Panc1 (cell line): Measurements from ENCODE around the gene ATF7. TPM values are rescaled to one million over a fixed set of nuclear protein-coding genes. Genes with fewer than 3 reads are reported as not detected.
"Not testable (repeated sequence)": the region's sequence is repeated elsewhere in the genome, so short reads cannot be mapped to it uniquely, and the experiment has no call there.

Experiments used
- ATAC-seq: fragments of 200-7000 bp; cut with Tn5 transposase; 2 replicates; pipeline ENCODE4 v1.9.1; 2020; ENCODE audit warnings: mild to moderate bottlenecking, moderate library complexity
- BruUV-seq: library from RNA; stranded (reverse); fragments of 400-500 nt; replicated peaks from 2 replicates; lab custom pipeline; 2021; lab: Mats Ljungman, UMichigan
- CTCF ChIA-PET: fragments of 300-600 bp; sonication (Branson Sonifier 250); formaldehyde crosslinking; loops from one replicate; lab custom pipeline; 2022; ENCODE audit warnings: antibody characterized with exemption; lab: Charles Lee
- POLR2A ChIA-PET: fragments of 300-600 bp; sonication (Branson Sonifier 250); formaldehyde crosslinking; loops from one replicate; lab custom pipeline; 2022; ENCODE audit warnings: antibody characterized with exemption; lab: Charles Lee
- DNase-seq: peaks from one replicate; pipeline ENCODE4 v3.0.0-alpha.2; 2010; ENCODE audit warnings: low read depth, low spot score
- H3K27ac ChIP-seq: 2 replicates; pipeline ENCODE4 v1.5.1; 2011; ENCODE audit warnings: mild to moderate bottlenecking, low read length, inconsistent platforms
- H3K27me3 ChIP-seq: fragments of 200-500 bp; sonication (Bioruptor generic); 2 replicates; pipeline ENCODE4 v1.6.0; 2014; ENCODE audit warnings: low read length, inconsistent platforms; ENCODE audit not compliant: control insufficient read depth, insufficient read depth
- H3K36me3 ChIP-seq: fragments of 200-500 bp; sonication (Bioruptor generic); 2 replicates; pipeline ENCODE4 v1.5.1; 2014; ENCODE audit warnings: inconsistent platforms, mild to moderate bottlenecking, low read length, moderate library complexity; ENCODE audit not compliant: control insufficient read depth, insufficient read depth
- H3K4me1 ChIP-seq: 2 replicates; pipeline ENCODE4 v1.5.1; 2011; ENCODE audit warnings: inconsistent platforms, mild to moderate bottlenecking, low read length, moderate library complexity; ENCODE audit not compliant: control insufficient read depth, insufficient read depth
- H3K4me3 ChIP-seq, 2 experiments: 2 replicates each; pipeline ENCODE4 v1.5.1; 2011 to 2012; ENCODE audit warnings: low read depth in 2 of 2, low read length in 2 of 2, mild to moderate bottlenecking in 2 of 2, inconsistent platforms in 1 of 2, moderate library complexity in 1 of 2
- H3K9me3 ChIP-seq: fragments of 200-500 bp; sonication (Bioruptor generic); 2 replicates; pipeline ENCODE4 v1.5.1; 2014; ENCODE audit warnings: low read depth, mild to moderate bottlenecking, inconsistent platforms, low read length, moderate library complexity; ENCODE audit not compliant: control insufficient read depth, insufficient read depth
- CTCF ChIP-seq: fragments of 450-650 bp; IDR thresholded peaks from 2 replicates; pipeline ENCODE4 v1.5.1; 2017; ENCODE audit warnings: mild to moderate bottlenecking
- POLR2AphosphoS5 ChIP-seq: IDR thresholded peaks from 2 replicates; pipeline ENCODE4 v1.6.1; 2012; ENCODE audit warnings: mild to moderate bottlenecking, low read depth, low read length, moderate library complexity
- REST ChIP-seq, 2 experiments: IDR thresholded peaks; 2 replicates each; pipeline ENCODE4 v1.6.1; 2011 to 2012; ENCODE audit warnings: low read depth in 2 of 2, control low read depth in 1 of 2, low read length in 1 of 2, mild to moderate bottlenecking in 1 of 2, moderate library complexity in 1 of 2; ENCODE audit not compliant: insufficient read depth in 1 of 2
- SIN3A ChIP-seq: IDR thresholded peaks from 2 replicates; pipeline ENCODE4 v1.6.1; 2012; ENCODE audit warnings: low read depth, mild to moderate bottlenecking, low read length, moderate library complexity, borderline replicate concordance; ENCODE audit not compliant: insufficient read depth
- TCF7L2 ChIP-seq: IDR thresholded peaks from 2 replicates; pipeline ENCODE4 v1.6.1; 2011; ENCODE audit warnings: mild to moderate bottlenecking, low read depth, low read length, inconsistent platforms
- in situ Hi-C: cut with HindIII; loops from 2 replicates; pipeline ENCODE4 v1.10.0; 2016; ENCODE audit warnings: low sequenced_read_pairs, low pct_unique_long_range_greater_than_20kb
- intact Hi-C: fragments of 100-400 bp; cut with micrococcal nuclease; formaldehyde crosslinking; loops from one replicate; pipeline ENCODE4 v1.10.0; 2022; ENCODE audit not compliant: unreplicated experiment
- total RNA-seq: library from RNA; stranded (reverse); gene quantifications from one replicate; pipeline ENCODE4 v1.2.1, GENCODE V29; 2021; ENCODE audit not compliant: unreplicated experiment

The ATF7 gene
- total RNA-seq, 1 experiment from 2014 or later: 29.5 TPM

GRCh38 chr12:53567961-53568808 lies 58.0 kb downstream of the ATF7 start:
- Histone ChIP-seq H3K9me3 (no peaks in the 10 kb centered on the region), H3K4me1 (no peaks in the 10 kb centered on the region), H3K27me3 (no peaks in the 10 kb centered on the region), H3K4me3 (no peak overlapping the region), H3K27ac (no peak overlapping the region), H3K36me3 (no peaks in the 10 kb centered on the region)
- DNase-seq: no peak
- no peak for ATAC-seq
- intact Hi-C loops (no loop called here), in situ Hi-C loops (no loop called here)
- ChIA-PET CTCF (interaction anchor here (1.0 kb wide), 1 partner anchor 11 kb away, joined by 3 read pairs; no protein-coding TSS in a partner anchor), POLR2A (interaction anchor here (0.6 kb wide), 1 partner anchor 8 kb away, joined by 8 read pairs; no protein-coding TSS in a partner anchor)
- no TSS peak for BruUV-seq
- TF ChIP-seq TCF7L2 (no peak), SIN3A (no peak), REST (IDR thresholded peaks at IDR 0.05; ENCODE audit: insufficient read depth in 1 of 2, low read depth in 2 of 2, low read length in 1 of 2) (no peak), POLR2AphosphoS5 (no peak), CTCF (no peak)

- POLR2A ChIA-PET: interaction anchor here (0.6 to 0.7 kb wide), 2 partner anchors 44 to 78 kb away, joined by 3 read pairs; no protein-coding TSS in a partner anchor
- H3K36me3 ChIP-seq, H3K4me3 ChIP-seq, H3K27ac ChIP-seq, CTCF ChIA-PET, in situ Hi-C loops, DNase-seq, H3K27me3 ChIP-seq, BruUV-seq, ATAC-seq, H3K9me3 ChIP-seq, intact Hi-C loops: not testable (repeated sequence)
- peaks cover 21% of the 10 kb centered on the region for H3K4me1 ChIP-seq
These were observed 60.8 kb downstream of the ATF7 start for GRCh38 chr12:53565376-53565775.

- Histone ChIP-seq H3K27me3 (no peaks in the 10 kb centered on the region), H3K27ac (no peak overlapping the region), H3K4me3 (no peak overlapping the region), H3K36me3 (no peaks in the 10 kb centered on the region), H3K4me1 (peaks cover 24% of the 10 kb centered on the region), H3K9me3 (no peaks in the 10 kb centered on the region)
- in situ Hi-C loops: no loop called here
- DNase-seq (no peak), ATAC-seq (no peak)
- CTCF ChIA-PET: no interaction called here
- no TSS peak for BruUV-seq
- POLR2A ChIA-PET: interaction anchor here (0.6 to 0.7 kb wide), 2 partner anchors 43 to 79 kb away, joined by 3 read pairs; no protein-coding TSS in a partner anchor
- no peak for TF ChIP-seq TCF7L2
- intact Hi-C loops: no loop called here
These were observed 61.2 kb downstream of the ATF7 start for GRCh38 chr12:53564941-53565340.
